HG02623 (cell line): ENCODE data around the gene BABAM2.
"Not testable (repeated sequence)": the region's sequence is repeated elsewhere in the genome, so short reads cannot be mapped to it uniquely, and the experiment has no call there.

ENCODE experiments used
- ATAC-seq: cut with Tn5 transposase; IDR thresholded peaks from one replicate; pipeline ENCODE4 v1.9.1; 2021; ENCODE audit warnings: moderate library complexity; ENCODE audit not compliant: unreplicated experiment

The BABAM2 gene

DNA sequence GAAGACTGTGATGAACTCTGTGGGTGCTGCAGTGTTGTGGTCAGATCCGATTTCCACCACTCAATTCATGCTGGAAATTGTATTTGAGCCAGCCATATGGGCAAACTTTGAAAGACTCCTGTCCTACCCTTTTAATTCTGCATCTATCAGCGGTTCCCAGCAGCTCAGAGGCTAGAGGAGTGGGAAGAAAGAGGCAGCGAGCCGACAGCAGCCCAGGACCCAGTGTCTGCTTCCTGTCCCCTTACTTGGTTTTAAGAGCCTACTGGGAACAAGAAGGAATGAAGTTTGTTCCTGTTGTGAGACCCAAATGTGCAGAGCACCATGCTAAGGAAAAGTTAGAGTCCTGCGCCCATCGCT is 429.5 kb downstream of the BABAM2 start:
- ATAC-seq: no peak

DNA sequence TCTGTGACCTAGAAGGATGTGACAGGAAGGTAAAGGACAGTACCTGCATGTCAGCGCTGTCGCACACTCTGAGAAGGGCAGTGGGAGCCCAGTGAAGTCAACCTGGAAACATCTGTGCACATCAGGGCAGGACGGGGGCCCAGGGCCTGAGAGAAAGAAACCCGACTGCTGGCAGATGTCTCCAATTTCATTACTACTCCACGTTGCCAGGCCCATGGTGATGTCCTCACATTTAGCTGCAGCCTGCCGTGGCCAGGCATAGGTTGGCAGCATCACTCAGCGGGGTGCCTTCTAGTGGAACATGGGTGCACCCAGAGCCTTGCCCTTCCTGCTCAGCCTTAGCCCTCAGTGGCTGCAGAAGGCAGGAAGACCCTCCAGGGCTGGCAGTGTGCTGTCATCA is 429.8 kb downstream of the BABAM2 start:
- ATAC-seq: no peak

DNA sequence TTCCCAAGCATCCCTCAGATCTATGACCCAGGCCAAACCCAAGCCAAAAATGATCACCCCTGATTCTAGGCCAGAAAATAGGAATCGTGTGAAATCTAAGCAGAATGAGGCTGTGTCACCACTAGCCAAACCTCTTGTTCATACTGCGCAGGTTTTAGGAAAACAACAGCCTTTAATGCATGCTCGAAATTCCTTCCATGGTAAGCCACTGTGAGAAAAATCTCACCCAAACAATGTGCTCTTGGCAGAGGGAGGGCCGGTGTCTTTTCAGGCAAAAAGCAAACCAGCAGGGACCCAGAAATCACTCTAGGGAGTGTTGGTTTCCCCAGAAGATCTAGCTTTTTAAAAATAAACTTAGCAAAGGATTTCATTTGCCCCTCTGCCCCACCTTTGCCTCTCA is 430.9 kb downstream of the BABAM2 start:
- no peak for ATAC-seq

DNA sequence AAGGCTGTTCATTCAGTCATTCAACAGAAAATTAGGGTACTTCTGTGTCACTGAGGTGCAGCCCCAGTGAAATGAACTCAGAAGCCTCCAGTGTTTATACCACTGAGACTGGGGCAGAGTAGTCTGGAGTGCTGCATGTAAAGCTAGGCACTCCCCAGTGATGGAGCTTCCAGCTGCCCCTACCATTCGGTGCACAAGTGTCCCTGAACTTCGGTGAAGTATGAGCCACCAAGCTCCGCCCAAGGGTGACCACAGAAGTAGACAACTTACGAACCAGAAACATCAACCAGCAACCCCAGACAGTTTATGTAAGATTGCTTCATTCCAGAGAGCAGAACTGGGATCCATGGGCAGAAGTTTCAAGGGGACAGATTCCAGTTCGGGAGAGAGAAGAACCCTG is 431.5 kb downstream of the BABAM2 start:
- ATAC-seq: no peak

DNA sequence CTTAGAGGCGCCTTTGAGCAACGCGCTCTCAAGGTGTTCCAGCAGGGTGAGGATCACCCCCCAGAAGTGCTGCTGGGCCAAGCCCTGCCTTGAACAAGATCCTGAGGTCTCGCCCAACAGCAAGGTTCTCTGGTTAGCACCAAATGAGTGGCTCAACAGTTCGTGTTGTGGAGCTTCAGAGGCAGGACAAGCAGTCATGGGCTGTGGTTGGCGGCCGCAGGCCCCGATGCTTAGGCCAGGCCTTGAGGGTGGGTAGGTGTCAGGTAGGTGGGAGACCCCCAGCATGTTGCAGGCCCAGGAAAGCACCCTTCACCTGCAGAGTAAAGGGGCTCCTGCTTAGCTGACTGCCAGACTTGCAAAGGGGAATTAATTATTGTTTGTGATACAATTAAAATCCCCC is 431.9 kb downstream of the BABAM2 start:
- ATAC-seq: no peak

DNA sequence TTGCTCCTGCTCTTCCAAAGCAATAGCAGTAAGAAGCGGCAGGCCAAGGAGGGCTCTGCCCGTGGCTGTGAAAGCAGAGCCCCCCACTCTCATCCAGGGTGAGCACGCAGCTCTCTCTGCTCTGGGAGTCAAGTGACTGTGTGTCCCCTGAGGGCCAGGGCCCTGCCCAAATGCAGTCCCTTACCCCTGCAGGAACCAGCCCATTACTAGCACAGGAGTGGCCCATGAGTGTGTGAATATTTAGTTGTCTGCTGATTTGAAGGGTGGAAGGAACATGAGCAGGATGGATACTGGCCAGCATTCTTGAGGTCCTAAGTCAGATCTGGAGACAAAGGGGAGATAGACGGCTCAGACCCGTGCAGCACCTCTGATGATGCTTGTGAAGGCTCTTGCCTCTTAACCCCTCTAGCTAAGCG is 432.5 kb downstream of the BABAM2 start:
- ATAC-seq: no peak

DNA sequence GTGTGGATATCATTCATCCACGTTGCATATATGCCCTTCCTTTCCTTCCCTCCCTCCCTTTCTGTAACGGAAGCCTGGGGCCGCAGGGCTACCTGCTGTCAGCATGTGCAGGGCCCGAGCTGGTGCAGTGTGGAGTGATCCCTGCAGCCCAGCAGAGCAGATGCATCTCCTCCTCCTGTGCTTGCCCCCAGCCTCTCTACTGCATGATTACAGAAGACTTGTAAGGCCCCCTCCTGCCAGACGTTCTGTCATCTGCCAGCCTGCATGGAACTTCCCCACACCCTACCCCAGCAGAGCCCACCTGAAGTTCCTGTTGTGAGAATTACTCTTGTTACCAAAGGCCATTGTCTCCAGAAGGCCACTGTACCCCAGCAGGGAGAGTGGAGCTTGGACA is 434.6 kb downstream of the BABAM2 start:
- no peak for ATAC-seq

DNA sequence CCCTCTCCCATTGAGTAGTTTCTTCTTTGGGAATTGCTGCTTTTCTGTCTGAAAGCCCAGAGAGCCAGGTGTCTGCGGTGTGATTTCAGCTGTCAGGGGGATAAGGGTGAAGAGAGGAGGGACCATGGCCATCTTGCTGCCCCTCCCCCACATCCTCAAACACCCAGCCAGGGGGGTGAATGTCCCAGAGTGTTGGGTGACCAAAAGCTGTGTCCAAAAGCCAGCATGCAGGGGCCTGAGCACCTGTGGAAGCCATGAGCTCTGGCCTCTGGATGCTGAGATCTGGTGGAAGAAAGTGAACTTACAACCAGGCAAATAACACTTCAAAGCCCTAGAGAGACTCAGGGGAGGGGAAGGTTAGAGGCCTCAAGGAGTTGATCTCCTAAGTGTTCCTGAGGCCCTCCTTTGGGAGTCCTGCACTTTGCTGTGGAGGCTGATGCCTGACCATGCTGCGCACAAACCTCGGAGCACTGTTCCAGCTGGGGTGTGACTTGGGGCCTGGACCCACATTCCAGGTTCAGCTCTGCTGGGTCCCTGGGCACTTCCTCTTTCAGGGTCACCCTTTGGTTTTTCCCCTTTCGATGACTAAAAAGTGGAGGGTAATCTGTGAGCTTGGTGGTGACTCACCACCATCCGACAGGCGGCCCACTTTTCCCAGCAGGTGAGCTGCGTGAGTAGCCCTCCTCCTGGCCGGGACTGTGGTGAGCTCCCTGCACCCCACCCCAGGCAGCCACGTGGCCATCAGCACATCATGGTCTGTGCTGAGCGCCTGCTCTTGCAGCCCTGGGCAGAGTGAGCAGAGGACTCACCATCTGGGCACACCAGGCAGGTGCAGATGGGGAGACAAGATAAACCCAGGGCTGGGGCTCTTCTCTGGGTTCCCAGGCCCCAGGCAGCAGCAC is 435.3 kb downstream of the BABAM2 start:
- ATAC-seq: no peak

DNA sequence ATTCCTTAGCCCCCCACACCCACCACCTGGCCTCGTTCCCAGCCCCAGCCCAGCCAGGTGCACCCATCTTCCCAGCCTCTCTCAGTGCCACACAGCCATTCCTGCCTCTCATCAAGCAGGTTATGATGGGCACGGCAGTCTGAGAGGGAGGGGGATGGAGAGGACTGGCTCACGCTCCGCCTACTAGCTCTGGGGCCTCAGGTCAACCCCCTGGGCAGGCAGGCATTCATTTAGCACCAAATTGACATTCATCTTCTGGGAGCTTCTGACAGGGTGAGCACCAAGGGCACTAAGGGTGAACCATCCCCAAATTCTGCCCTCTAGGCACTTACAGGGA is 435.9 kb downstream of the BABAM2 start:
- ATAC-seq: no peak

DNA sequence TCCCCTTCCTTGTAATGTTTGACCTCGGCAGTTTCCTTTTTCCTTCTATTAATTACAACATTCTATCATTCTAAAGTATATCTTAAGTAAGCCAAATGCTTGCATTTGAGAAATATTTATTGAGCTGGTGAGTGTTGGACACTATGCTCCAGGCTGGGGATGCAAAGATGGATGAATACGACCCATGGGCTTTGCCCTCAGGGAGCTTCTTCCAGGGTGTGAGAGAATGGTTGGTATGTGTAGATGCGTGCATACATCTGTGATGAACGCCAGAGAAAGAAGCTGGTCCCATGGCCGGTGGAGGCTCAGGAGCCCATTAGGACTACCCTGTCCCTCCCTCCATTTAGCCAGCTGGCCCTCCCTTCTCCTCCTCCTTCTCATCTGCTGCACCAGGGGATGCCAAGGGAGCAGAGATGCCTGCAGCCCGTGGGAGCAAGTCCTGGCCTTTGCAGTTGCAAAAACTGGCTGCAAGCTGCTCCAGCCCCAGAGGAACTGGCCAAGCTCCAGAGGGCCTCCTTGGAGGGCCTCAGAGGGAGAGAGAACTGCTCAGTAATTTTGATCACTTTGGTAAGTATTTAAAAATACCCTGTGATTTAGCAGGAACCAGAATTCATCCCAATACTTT is 436.5 kb downstream of the BABAM2 start:
- ATAC-seq: no peak

DNA sequence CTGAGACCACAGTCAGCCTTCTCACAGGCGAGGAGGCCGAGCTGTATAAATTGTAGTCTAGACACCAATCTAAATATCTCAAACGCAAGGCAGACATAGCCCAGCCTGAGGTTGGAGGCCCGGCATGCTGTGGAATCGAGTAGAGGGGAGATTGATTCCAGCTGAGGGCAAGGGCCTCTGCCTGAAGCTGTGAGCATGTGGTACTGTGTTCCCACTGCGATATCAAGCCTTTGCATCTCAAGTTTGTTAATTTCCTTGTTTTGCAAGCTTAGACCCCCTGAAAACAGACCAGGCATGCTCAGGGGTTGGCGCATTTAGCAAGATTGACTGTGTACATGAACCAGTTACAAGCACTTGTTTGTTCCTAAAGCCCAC is 437.0 kb downstream of the BABAM2 start:
- ATAC-seq: no peak

DNA sequence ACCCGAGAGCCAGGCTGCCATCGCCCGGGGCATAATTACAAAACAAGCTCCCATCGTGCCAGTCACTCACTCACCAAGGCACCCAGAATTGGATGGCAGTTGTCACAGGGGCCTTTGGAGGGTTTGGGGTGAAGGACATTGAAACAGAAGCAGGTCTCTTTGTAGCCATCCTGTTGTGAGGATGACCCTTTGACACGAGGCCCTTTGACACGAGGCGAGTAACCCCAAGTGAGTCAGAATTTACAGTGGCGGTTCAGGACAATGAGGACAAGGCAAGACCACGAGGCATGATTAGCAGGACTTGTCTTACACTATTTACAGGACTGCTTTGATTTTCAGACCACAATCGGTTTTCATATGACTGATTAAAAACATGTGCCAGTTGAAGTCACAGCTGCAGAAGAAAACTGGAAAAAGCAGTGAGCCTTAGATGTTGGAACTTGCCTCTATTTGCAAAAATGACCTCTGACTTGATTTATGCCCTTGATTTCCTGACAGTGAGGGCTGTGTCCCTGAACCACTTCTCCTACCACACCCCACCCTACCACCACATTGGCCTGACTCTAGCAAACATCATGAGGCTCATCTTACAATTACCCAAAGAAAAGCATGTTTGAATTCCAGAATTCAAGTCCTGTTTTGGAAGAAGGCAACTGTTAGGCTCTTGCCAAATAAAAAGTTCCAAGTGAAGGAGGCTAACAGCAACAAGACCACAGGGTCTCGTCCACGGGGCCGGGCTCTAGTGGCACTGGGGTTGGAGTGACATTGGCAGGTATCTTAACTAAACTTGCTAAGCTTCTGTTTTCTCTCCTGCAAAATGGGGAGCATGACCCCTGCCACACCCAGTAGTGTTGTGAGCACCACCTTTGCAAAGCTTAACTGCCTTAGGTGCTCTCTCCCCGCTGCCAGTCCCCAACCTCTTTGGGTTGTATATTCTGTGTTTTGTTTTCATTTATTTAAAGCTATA is 437.7 kb downstream of the BABAM2 start:
- no peak for ATAC-seq

DNA sequence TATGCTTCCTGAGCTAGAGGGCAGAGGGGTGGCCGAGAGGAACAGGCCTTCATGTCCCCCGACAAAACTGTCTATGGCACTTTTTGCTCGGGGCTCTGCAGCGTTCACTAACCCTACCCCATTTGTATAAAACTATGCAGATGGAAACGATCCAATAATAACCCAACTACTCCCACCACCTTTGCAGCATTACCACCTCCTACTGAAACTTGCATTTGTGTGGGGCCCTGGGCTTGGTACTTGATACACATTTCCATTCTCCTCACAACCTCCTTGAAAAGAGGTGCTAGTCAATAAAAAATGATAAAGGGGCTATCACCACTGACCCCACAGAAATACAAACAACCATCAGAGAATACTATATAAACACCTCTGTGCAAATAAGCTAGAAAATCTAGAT is 438.7 kb downstream of the BABAM2 start:
- no peak for ATAC-seq

DNA sequence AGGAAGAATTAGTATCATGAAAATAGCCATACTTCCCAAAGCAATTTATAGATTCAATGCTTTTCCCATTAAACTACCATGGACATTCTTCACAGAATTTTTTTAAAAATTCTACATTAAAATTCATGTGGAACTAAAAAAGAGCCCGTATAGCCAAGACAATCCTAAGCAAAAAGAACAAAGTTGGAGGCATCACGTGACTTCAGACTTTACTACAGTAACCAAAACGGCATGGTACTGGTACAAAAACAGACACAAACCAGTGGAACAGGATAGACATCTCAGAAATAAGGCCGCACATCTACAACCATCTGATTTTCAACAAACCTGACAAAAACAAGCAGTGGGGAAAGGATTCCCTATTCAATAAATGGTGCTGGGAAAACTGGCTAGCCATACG is 440.2 kb downstream of the BABAM2 start:
- not testable (repeated sequence) for ATAC-seq

DNA sequence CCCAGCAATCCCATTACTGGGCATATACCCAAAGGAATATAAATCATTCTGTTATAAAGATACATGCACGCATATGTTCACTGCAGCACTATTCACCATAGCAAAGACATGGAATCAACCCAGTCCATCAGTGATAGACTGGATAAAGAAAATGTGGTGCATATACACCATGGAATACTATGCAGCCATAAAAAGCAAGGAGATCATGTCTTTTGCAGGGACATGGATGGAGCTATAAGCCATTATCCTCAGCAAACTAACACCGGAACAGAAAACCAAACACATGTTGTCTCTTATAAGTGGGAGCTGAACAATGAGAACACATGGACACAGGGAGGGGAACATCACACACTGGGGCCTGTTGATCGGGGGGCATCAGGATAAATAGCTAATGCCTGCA is 441.3 kb downstream of the BABAM2 start:
- not testable (repeated sequence) for ATAC-seq

DNA sequence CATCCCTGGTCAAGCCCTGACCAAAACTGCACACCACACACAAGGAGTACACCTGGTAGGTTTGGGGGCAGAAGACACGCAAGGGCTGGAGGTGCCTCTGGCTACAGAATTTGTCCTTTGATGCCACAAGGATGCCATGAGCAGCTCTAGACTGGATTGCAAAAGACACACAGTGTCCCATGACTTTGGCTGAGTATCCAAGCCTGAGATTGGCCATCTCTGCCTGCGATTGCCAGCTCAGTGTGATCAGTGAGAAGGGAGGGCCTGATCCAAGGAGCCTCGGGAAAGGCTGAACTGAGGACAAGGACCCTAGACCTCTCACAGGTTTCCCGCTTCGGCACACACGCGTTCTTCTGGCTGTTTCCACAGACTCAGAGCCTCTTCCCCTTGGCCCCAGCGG is 442.2 kb downstream of the BABAM2 start:
- no peak for ATAC-seq

DNA sequence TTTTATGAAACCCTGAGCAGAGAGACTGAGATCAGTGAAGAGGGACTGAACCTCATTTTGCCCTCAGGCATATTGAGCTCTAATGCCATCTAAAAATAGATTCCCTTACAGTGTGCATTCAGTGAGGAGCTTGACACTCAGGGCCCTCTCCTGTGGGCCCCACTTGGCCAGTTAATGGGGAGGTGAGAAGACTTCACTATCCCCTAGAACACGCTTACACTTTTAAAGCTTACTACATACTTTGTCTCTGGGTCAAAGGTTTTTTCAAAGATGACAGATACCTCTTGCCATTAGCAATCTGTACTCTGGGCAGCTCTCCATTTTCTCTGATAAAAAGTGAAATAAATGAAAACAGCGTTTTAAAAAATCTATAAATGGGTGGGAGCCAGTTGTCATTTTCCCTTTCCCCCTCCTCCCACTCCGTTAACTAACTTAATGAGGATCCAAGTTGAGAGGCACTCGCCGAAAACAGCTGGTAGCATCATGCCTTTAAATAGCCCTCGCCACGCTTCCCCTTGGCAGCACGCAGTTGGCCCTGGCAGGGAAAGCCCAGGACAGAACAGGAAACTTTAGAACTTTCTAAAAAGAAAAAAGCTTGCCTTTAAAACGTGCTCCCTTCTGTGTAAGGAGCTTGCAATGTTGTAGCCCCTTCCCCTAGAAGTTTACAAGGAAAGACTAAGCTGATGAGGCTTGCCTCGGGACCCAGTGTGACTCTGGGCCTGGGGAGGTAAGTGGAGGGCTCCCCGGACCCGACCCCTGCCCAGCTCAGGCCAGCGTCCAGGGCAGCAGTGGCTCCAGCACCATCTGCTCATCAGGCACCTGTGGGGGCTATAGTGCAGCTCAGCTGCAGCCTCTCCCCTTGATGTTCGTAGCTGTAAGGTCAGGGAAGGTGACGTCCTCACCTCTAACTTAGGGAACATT is 443.3 kb downstream of the BABAM2 start:
- ATAC-seq: no peak

DNA sequence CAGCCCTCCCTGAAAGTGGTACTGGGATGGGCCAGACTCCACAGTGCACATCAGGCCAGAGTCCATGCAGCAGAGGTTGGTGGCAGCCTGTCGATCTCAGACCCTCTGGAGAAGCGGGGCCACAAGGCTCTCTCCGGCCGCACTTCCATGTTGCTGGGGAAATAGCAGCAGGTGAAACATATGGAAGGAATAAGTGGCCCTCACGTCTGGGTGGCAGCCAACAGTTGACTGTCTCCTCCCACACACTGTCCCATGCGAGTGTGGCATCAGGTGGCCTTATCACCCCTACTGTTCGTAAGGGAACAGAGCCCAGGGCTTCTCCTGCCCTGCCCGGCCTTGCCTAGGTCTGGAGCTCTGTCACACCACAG is 444.0 kb downstream of the BABAM2 start:
- no peak for ATAC-seq

DNA sequence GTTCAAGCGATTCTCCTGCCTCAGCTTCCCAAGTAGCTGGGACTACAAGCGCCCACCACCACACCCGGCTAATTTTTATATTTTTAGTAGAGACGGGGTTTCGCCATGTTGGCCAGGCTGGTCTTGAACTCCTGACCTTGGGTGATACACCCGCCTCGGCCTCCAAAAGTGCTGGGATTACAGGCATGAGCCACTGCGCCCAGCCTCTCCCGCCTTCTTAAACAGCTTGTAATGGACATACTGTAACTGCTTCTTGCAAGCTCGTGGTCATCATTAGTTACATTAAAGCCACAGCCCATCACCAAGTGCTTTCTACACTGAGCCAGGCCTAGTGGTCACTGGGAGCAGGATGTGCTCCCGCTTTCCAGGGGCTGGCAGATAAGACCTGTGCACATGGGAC is 444.7 kb downstream of the BABAM2 start:
- ATAC-seq: not testable (repeated sequence)

DNA sequence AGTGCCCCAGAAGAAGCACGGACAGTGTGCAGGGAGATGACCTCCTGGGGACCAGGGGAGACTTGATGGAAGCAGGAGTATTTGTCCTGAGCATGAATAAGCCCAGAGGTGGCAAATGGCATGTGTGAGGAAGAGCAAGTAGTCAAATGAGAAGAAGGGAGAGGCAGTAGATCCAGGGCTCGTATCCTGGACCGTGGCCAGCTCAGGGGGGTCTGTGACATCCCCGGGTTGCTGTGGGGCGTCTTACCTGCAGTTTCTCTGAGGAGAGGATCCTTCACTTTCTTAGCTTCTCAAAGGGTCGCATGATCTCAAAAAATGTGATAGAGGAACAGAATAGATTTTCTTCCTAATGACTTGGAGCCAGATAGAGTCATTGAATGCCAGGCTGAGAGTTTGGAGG is 445.1 kb downstream of the BABAM2 start:
- ATAC-seq: no peak
